ENCODE measurements around the gene STARD13. TPM values are rescaled to one million over a fixed set of nuclear protein-coding genes. Genes with fewer than 3 reads are reported as not detected.

Gene STARD13
- total and polyA plus RNA-seq, 2 donors (not counting 1 experiment from before 2014, with no cell fraction given): 0.06 to 0.22 TPM

DNA sequence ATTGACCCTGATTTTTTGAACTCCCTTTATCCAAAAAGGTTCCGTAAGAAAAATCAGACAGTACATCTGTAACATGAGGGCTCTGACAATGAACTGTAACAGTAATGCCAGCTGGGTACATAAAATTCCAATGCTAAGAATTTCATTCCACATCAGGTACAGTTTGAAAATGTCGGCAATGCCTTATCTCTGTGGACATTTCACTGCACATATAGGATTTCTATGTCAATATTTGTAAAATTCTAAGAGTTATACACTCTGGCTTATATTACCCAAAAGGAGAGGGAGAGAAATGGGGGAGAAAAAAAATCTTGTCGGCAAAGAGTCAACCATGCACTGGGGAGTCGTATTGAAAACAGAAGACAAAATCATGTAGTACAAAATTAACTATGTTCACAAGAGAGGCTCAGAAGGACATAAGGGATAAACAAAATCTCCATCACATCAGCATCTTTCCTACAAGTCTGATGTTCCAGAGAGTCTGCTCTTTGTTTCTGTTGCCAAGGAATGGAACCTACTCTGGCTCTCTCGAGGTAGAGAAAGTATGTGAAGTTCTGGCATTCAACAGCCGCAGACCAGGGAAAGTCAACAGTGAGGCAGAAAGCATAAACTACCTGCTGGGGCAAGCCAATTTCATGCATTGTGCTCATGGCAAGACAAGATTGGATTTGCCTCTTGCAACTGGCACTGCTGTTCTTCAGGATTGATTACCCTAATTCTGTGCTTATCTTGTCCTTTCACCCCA, 72.4 kb downstream of the STARD13 start:
- Histone ChIP-seq H3K4me1 (ENCODE audit: control insufficient read depth in 2 of 2, insufficient read depth in 2 of 2, low read length in 2 of 2) (no peaks in the 10 kb centered on the region), H2AFZ (ENCODE audit: insufficient read depth, low read depth, low read length, poor library complexity, severe bottlenecking) (no peak overlapping the region), H3K4me3 (ENCODE audit: control extremely low read depth in 1 of 5, extremely low read depth in 1 of 5, insufficient read depth in 1 of 5, low read depth in 2 of 5, low read length in 4 of 5) (no peak overlapping the region), H3K27ac (ENCODE audit: low read length in 2 of 2) (no peak overlapping the region), H3K79me2 (ENCODE audit: control insufficient read depth, insufficient read depth, low read length) (no peaks in the 10 kb centered on the region), H3K27me3 (replicated peaks in 1 of 4; ENCODE audit: control extremely low read depth in 1 of 4, control insufficient read depth in 3 of 4, insufficient read depth in 4 of 4, low read length in 3 of 4) (no peaks in the 10 kb centered on the region), H3K9me3 (ENCODE audit: control extremely low read depth in 1 of 3, control insufficient read depth in 2 of 3, insufficient read depth in 1 of 3, low read length in 2 of 3) (no peaks in the 10 kb centered on the region), H3K36me3 (replicated peaks in 1 of 2; ENCODE audit: control extremely low read depth in 1 of 2, control insufficient read depth in 1 of 2, extremely low read depth in 1 of 2, insufficient read depth in 2 of 2, low read length in 1 of 2) (no peaks in the 10 kb centered on the region), H3K9ac (ENCODE audit: low read length) (no peak overlapping the region), H4K20me1 (ENCODE audit: control insufficient read depth, insufficient read depth, low read length, poor library complexity, severe bottlenecking) (no peaks in the 10 kb centered on the region), H3K4me2 (replicated peaks; ENCODE audit: low read depth, low read length, poor library complexity, severe bottlenecking) (no peak overlapping the region)
- no peak overlapping the region for H3K27ac Mint-ChIP-seq
- no peaks in the 10 kb centered on the region for H3K4me1 Mint-ChIP-seq
- no peak overlapping the region for H3K4me3 Mint-ChIP-seq
- no peak for TF ChIP-seq EZH2 (IDR thresholded peaks at IDR 0.05; ENCODE audit: borderline replicate concordance, insufficient read depth, low read depth, low read length, poor library complexity, severe bottlenecking)
- peaks cover 10% of the 10 kb centered on the region for H3K27me3 Mint-ChIP-seq
- intact Hi-C loops (cut with micrococcal nuclease): no loop called here
- CTCF ChIA-PET: no interaction called here
- H3K9me3 Mint-ChIP-seq (ENCODE audit: insufficient read depth): no peaks in the 10 kb centered on the region
- no peak for DNase-seq
- POLR2A ChIA-PET: no interaction called here
- ATAC-seq (ENCODE audit: low read depth): no peak
- WGBS (ENCODE audit: insufficient coverage): 92% methylated on average over 3 of the region's 6 CpGs

GRCh38 chr13:33212396-33212795, 73.2 kb downstream of the STARD13 start:
- H3K4me3 Mint-ChIP-seq: no peak overlapping the region
- H3K4me1 ChIP-seq (ENCODE audit: control insufficient read depth in 2 of 2, insufficient read depth in 2 of 2, low read length in 2 of 2): no peaks in the 10 kb centered on the region
- CTCF ChIA-PET: no interaction called here
- no CpG with 5 or more reads among the region's 3 CpGs for WGBS (ENCODE audit: insufficient coverage)
- H2AFZ ChIP-seq (ENCODE audit: insufficient read depth, low read depth, low read length, poor library complexity, severe bottlenecking): no peak overlapping the region
- H3K27ac ChIP-seq (ENCODE audit: low read length in 2 of 2): no peak overlapping the region
- no peak overlapping the region for H3K9ac ChIP-seq (ENCODE audit: low read length)
- no peaks in the 10 kb centered on the region for H3K9me3 ChIP-seq (ENCODE audit: control extremely low read depth in 1 of 3, control insufficient read depth in 2 of 3, insufficient read depth in 1 of 3, low read length in 2 of 3)
- no peaks in the 10 kb centered on the region for H4K20me1 ChIP-seq (ENCODE audit: control insufficient read depth, insufficient read depth, low read length, poor library complexity, severe bottlenecking)
- H3K4me1 Mint-ChIP-seq: no peaks in the 10 kb centered on the region
- no peaks in the 10 kb centered on the region for H3K79me2 ChIP-seq (ENCODE audit: control insufficient read depth, insufficient read depth, low read length)
- intact Hi-C loops (cut with micrococcal nuclease): no loop called here
- DNase-seq (no peak), ATAC-seq (ENCODE audit: low read depth) (no peak)
- no peaks in the 10 kb centered on the region for H3K9me3 Mint-ChIP-seq (ENCODE audit: insufficient read depth)
- TF ChIP-seq, protein P1, sequence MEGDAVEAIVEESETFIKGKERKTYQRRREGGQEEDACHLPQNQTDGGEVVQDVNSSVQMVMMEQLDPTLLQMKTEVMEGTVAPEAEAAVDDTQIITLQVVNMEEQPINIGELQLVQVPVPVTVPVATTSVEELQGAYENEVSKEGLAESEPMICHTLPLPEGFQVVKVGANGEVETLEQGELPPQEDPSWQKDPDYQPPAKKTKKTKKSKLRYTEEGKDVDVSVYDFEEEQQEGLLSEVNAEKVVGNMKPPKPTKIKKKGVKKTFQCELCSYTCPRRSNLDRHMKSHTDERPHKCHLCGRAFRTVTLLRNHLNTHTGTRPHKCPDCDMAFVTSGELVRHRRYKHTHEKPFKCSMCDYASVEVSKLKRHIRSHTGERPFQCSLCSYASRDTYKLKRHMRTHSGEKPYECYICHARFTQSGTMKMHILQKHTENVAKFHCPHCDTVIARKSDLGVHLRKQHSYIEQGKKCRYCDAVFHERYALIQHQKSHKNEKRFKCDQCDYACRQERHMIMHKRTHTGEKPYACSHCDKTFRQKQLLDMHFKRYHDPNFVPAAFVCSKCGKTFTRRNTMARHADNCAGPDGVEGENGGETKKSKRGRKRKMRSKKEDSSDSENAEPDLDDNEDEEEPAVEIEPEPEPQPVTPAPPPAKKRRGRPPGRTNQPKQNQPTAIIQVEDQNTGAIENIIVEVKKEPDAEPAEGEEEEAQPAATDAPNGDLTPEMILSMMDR (IDR thresholded peaks at IDR 0.05): no peak
- TF ChIP-seq EZH2 (IDR thresholded peaks at IDR 0.05; ENCODE audit: borderline replicate concordance, insufficient read depth, low read depth, low read length, poor library complexity, severe bottlenecking): no peak
- H3K27me3 ChIP-seq (replicated peaks in 1 of 4; ENCODE audit: control extremely low read depth in 1 of 4, control insufficient read depth in 3 of 4, insufficient read depth in 4 of 4, low read length in 3 of 4): no peaks in the 10 kb centered on the region
- POLR2A ChIA-PET: no interaction called here
- H3K27me3 Mint-ChIP-seq: peaks cover 13% of the 10 kb centered on the region
- H3K36me3 ChIP-seq (replicated peaks in 1 of 2; ENCODE audit: control extremely low read depth in 1 of 2, control insufficient read depth in 1 of 2, extremely low read depth in 1 of 2, insufficient read depth in 2 of 2, low read length in 1 of 2): no peaks in the 10 kb centered on the region
- no peak overlapping the region for H3K27ac Mint-ChIP-seq
- H3K4me2 ChIP-seq (replicated peaks; ENCODE audit: low read depth, low read length, poor library complexity, severe bottlenecking): no peak overlapping the region
- no peak overlapping the region for H3K4me3 ChIP-seq (ENCODE audit: control extremely low read depth in 1 of 5, extremely low read depth in 1 of 5, insufficient read depth in 1 of 5, low read depth in 2 of 5, low read length in 4 of 5)

All from B cell (primary cell).